CD4-positive, alpha-beta T cell (primary cell): ENCODE data around the gene HIC1. TPM values are rescaled to one million over a fixed set of nuclear protein-coding genes. Genes with fewer than 3 reads are reported as not detected.
A peak's percentile ranks its signal among the peaks of the same experiment; 100 is the strongest.

ENCODE experiments used
- ATAC-seq: fragments of 200-7000 bp; cut with Tn5 transposase; one replicate; pipeline ENCODE4 v1.10.0; 2022; ENCODE audit warnings: mild to moderate bottlenecking; ENCODE audit not compliant: poor library complexity
- CTCF ChIA-PET: fragments of 350-600 bp; sonication (Branson Sonifier 250); formaldehyde crosslinking; loops from one replicate; lab custom pipeline; 2021; ENCODE audit warnings: antibody characterized with exemption, inconsistent platforms; lab: Charles Lee
- POLR2A ChIA-PET: fragments of 350-600 bp; sonication (Branson Sonifier 250); formaldehyde crosslinking; loops from one replicate; lab custom pipeline; 2021; ENCODE audit warnings: antibody characterized with exemption, inconsistent platforms; lab: Charles Lee
- DNase-seq, 14 experiments: peaks; one replicate each; pipeline ENCODE4 v3.0.0-alpha.2; 2013 to 2020; ENCODE audit warnings: mixed read lengths in 2 of 14
- H3K27ac ChIP-seq, 2 donors: one replicate each; pipeline versions ENCODE4 v1.5.1 to v1.7.0; 2013; ENCODE audit warnings: low read length in 2 of 2, low read depth in 1 of 2, mild to moderate bottlenecking in 1 of 2
- H3K27me3 ChIP-seq, 2 experiments: 1 replicate in 1 of 2; 2 replicates in 1 of 2; pipeline versions ENCODE4 v1.6.1 to v1.7.0; 2013; ENCODE audit warnings: low read length in 2 of 2, control low read depth in 1 of 2, mild to moderate bottlenecking in 1 of 2, moderate library complexity in 1 of 2; ENCODE audit not compliant: insufficient read depth in 2 of 2, control insufficient read depth in 1 of 2
- H3K36me3 ChIP-seq: one replicate; pipeline ENCODE4 v1.6.1; 2013; ENCODE audit warnings: low read length, control low read depth; ENCODE audit not compliant: insufficient read depth
- H3K4me1 ChIP-seq: one replicate; pipeline ENCODE4 v1.6.1; 2013; ENCODE audit warnings: low read length, control low read depth; ENCODE audit not compliant: insufficient read depth
- H3K4me3 ChIP-seq: one replicate; pipeline ENCODE4 v1.5.1; 2013; ENCODE audit warnings: mild to moderate bottlenecking, low read length, moderate library complexity
- H3K9me3 ChIP-seq, 2 experiments: 1 replicate in 1 of 2; 2 replicates in 1 of 2; pipeline versions ENCODE4 v1.6.1 to v1.7.0; 2013; ENCODE audit warnings: low read length in 2 of 2, mild to moderate bottlenecking in 2 of 2, control low read depth in 1 of 2, moderate library complexity in 1 of 2; ENCODE audit not compliant: control insufficient read depth in 1 of 2, insufficient read depth in 1 of 2
- H3K27ac Mint-ChIP-seq: one replicate; pipeline ENCODE4 v1.8.0; 2020; ENCODE audit warnings: mixed read lengths
- H3K27me3 Mint-ChIP-seq: one replicate; pipeline ENCODE4 v1.8.0; 2021; ENCODE audit warnings: mixed read lengths
- H3K36me3 Mint-ChIP-seq: one replicate; pipeline ENCODE4 v1.8.0; 2021; ENCODE audit warnings: low read depth, mixed read lengths
- H3K4me1 Mint-ChIP-seq: one replicate; pipeline ENCODE4 v1.8.0; 2021; ENCODE audit warnings: low read depth, mixed read lengths
- H3K4me3 Mint-ChIP-seq: one replicate; pipeline ENCODE4 v1.8.0; 2020; ENCODE audit warnings: mild to moderate bottlenecking, mixed read lengths
- H3K9me3 Mint-ChIP-seq: one replicate; pipeline ENCODE4 v1.8.0; 2020; ENCODE audit warnings: mixed read lengths
- CTCF ChIP-seq: fragments of 200-600 bp; IDR thresholded peaks from one replicate; pipeline ENCODE4 v1.8.0; 2022; ENCODE audit warnings: antibody characterized with exemption, mild to moderate bottlenecking
- intact Hi-C, 2 experiments: fragments of 100-400 bp; cut with DNase I in 1 of 2; cut with micrococcal nuclease in 1 of 2; formaldehyde crosslinking; loops; one replicate each; pipeline versions ENCODE4 v1.15.1 to v1.9.0; 2023 to 2025; cut with DNase I, micrococcal nuclease
- total RNA-seq, 174 experiments: library from RNA in 2 of 174; stranded (reverse) in 2 of 174; gene quantifications; one replicate each; pipeline ENCODE4 v1.2.3 and lab custom pipeline; 2021 to 2026

Gene HIC1
- total RNA-seq, 2 experiments from 2014 or later: 2.4 to 3.0 TPM

- H3K4me3 Mint-ChIP-seq: no peak overlapping the region
- no peak overlapping the region for H3K4me3 ChIP-seq
- H3K9me3 ChIP-seq: no peaks in the 10 kb centered on the region
- intact Hi-C loops: no loop called here
- peaks cover 36% of the 10 kb centered on the region for H3K4me1 ChIP-seq
- peaks cover 33% of the 10 kb centered on the region for H3K27me3 Mint-ChIP-seq
- H3K36me3 Mint-ChIP-seq: peaks cover 97% of the 10 kb centered on the region
- ATAC-seq: peak; percentile 80
- peaks cover 0 to under 1% of the 10 kb centered on the region in 2 experiments for H3K27me3 ChIP-seq
- H3K9me3 Mint-ChIP-seq: no peaks in the 10 kb centered on the region
- peaks cover 6% of the 10 kb centered on the region for H3K4me1 Mint-ChIP-seq
- H3K36me3 ChIP-seq: peaks cover 76% of the 10 kb centered on the region
- no peak overlapping the region for H3K27ac ChIP-seq
- no peak for TF ChIP-seq CTCF
- CTCF ChIA-PET: interaction anchor here (1.1 to 1.4 kb wide), 2 partner anchors 179 to 180 kb away, joined by 3 to 4 read pairs; no protein-coding TSS in a partner anchor
- DNase-seq: peak in 8 of 14 experiments; percentile 29 to 70 (median 38)
- POLR2A ChIA-PET: no interaction called here
- H3K27ac Mint-ChIP-seq: no peak overlapping the region
These were observed 10.3 kb downstream of the HIC1 start for GRCh38 chr17:2064980-2065785.

GRCh38 chr17:2065949-2066400, 11.1 kb downstream of the HIC1 start:
- H3K27me3 Mint-ChIP-seq: peaks cover 26% of the 10 kb centered on the region
- peaks cover 4% of the 10 kb centered on the region for H3K4me1 Mint-ChIP-seq
- Histone ChIP-seq H3K9me3 (no peaks in the 10 kb centered on the region), H3K4me1 (peaks cover 44% of the 10 kb centered on the region), H3K27ac (no peak overlapping the region), H3K4me3 (no peak overlapping the region), H3K36me3 (peaks cover 77% of the 10 kb centered on the region), H3K27me3 (no peaks in the 10 kb centered on the region)
- no peaks in the 10 kb centered on the region for H3K9me3 Mint-ChIP-seq
- ATAC-seq: no peak
- ChIA-PET CTCF (interaction anchor here (1.1 kb wide), 1 partner anchor 179 kb away, joined by 3 read pairs; no protein-coding TSS in a partner anchor), POLR2A (no interaction called here)
- peaks cover 95% of the 10 kb centered on the region for H3K36me3 Mint-ChIP-seq
- DNase-seq: no peak
- H3K27ac Mint-ChIP-seq: no peak overlapping the region
- TF ChIP-seq CTCF: no peak
- intact Hi-C loops: no loop called here
- H3K4me3 Mint-ChIP-seq: no peak overlapping the region

GRCh38 chr17:2067048-2067561, 12.2 kb downstream of the HIC1 start:
- H3K9me3 Mint-ChIP-seq: no peaks in the 10 kb centered on the region
- no peak for ATAC-seq
- peaks cover 91% of the 10 kb centered on the region for H3K36me3 Mint-ChIP-seq
- no peak overlapping the region for H3K4me3 Mint-ChIP-seq
- Histone ChIP-seq H3K27ac (no peak overlapping the region), H3K9me3 (no peaks in the 10 kb centered on the region), H3K4me1 (peaks cover 48% of the 10 kb centered on the region), H3K36me3 (peaks cover 76% of the 10 kb centered on the region), H3K27me3 (no peaks in the 10 kb centered on the region), H3K4me3 (no peak overlapping the region)
- TF ChIP-seq CTCF: no peak
- no peak overlapping the region for H3K27ac Mint-ChIP-seq
- CTCF ChIA-PET: no interaction called here
- H3K4me1 Mint-ChIP-seq: peaks cover 4% of the 10 kb centered on the region
- POLR2A ChIA-PET: no interaction called here
- intact Hi-C loops: no loop called here
- DNase-seq: no peak
- peaks cover 23% of the 10 kb centered on the region for H3K27me3 Mint-ChIP-seq
